CD4-positive, alpha-beta T cell treated with Interleukin-2 at 100 ng/mL for 4 hours (primary cell): ENCODE data around the gene HCN4.

ENCODE experiments used
- DNase-seq: peaks from one replicate; pipeline ENCODE4 v3.0.0-alpha.2; 2020; ENCODE audit warnings: low spot score

Gene HCN4

GRCh38 chr15:73296609-73297353 is 72.0 kb downstream of the HCN4 start:
- DNase-seq, result no peak

DNA sequence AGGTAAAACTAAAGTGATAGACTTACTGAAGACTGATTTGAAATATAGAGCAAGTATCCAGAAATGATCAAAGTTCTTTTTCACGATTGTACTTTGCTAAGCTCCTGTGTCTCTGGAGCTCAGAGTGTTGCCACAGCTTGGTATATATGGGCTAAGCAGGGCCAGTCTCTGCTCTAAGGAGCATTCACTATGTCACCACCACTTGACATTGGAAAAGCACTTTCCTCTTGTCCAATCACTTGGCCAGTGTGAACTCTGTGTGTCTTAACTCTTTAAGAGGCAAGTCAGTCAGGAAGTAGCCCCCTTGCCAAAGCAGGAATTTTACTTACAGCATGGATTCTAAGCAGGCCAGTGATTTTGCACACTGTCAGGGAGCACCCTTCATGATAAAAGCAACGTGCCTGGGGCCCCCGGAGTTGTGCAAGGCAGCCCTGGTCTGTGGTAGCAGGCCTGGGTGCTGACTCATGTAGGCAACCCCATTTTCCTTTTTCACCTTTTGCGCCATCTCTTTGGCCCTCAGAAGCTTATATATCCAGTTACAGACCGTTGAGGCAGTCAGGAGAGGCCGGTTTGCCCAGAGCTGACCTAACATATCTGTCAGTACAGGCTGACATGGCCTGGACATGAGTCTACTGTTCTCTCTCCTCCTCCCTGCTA is 73.0 kb downstream of the HCN4 start:
- DNase-seq, result no peak

GRCh38 chr15:73293773-73294172 is 75.0 kb downstream of the HCN4 start:
- DNase-seq, result no peak

- no peak for DNase-seq
Measured at GRCh38 chr15:73291441-73291840, 77.3 kb downstream of the HCN4 start.

DNA sequence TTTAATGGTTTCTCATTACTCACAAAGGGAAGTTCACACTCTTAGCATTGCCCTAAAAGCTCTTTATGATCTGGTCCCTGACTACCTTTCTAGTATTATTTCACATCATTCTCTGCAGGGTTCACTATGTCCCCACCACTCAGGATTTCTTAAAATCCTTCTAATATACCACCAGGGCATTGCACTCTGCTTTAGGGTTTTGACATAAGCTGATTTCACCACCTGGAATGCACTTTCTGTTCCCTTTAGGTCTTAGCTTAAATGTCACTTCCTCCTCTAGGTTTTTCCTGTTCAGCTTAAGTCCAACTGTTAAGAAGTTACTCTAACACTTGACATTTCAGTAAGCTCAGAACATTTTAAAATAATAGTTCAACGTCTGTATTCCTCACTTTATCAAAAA is 81.7 kb downstream of the HCN4 start:
- no peak for DNase-seq

DNA sequence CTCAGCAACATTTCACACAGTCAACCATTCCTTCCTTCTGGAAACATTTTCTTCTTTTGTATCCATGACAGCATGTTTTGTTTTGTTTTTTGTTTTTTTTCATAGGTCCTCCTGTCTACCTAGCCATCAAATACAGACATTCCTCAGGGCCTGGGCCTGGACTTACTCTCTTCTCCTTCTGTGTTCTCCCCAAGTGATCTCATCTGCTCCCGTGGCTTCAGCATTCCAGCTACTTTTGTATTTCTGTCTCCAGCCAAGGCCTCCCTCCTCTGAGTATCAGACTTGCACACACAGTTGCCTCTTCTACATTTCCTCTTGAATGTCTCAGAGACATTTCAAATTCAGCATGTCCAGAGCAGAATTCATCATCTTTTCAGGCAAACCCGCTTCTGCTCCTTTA is 82.4 kb downstream of the HCN4 start:
- no peak for DNase-seq

- peak; percentile 10 for DNase-seq
Measured at GRCh38 chr15:73284090-73284716, 84.6 kb downstream of the HCN4 start.

GRCh38 chr15:73283366-73283962 is 85.3 kb downstream of the HCN4 start:
- no peak for DNase-seq

DNA sequence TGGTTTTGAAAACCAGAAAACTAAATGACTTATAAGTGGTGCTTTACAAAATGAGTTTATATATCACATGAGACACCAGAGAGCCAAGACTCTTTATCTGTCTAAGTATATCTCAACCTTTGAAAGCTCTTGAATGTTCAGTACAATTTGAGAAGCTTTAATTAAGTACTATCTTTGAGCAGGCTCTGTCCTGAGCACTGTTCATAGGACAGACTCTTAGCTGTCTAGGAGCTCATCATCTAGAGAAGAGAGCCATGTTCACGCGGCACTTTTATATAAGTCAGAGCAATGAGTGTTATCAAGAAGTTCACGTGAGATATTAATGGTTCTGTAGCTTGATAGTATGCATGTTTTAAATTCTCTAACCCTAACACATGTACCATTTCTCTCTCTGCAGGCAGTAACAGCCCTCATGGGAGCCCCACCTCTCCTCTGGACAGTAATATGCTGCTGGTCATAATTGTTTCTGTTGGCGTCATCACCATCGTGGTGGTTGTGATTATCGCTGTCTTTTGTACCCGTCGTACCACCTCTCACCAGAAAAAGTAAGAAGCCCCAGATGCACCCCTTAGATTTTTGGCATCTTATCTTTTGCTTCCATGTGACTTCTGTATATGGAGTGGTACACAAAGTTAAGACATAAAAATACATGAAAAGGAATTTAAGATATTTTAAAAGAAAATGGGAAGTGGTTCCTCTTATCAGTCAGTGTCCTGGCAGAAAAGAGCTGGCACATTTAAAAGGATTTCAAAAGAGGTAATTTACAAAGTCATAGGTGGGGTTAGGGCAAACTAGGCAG is 86.0 kb downstream of the HCN4 start:
- no peak for DNase-seq

GRCh38 chr15:73275862-73276261 is 92.9 kb downstream of the HCN4 start:
- DNase-seq, result no peak

- DNase-seq, result peak; percentile 52
Measured at GRCh38 chr15:73273181-73274002, 95.4 kb downstream of the HCN4 start.

- no peak for DNase-seq
Measured at GRCh38 chr15:73270366-73271097, 98.2 kb downstream of the HCN4 start.
